Upper lobe of right lung (tissue), 1 donor: ENCODE results near the gene CMTR1. TPM values are rescaled to one million over a fixed set of nuclear protein-coding genes. Genes with fewer than 3 reads are reported as not detected.
A peak's percentile ranks its signal among the peaks of the same experiment; 100 is the strongest.

Experiments
- ATAC-seq: fragments of 200-7000 bp; cut with Tn5 transposase; one replicate; pipeline ENCODE4 v1.9.1; 2020; ENCODE audit warnings: mild to moderate bottlenecking, moderate library complexity
- DNase-seq: peaks from one replicate; pipeline ENCODE4 v3.0.0-alpha.2; 2020
- H3K27ac ChIP-seq: fragments of 200-600 bp; one replicate; pipeline ENCODE4 v1.8.0; 2022
- H3K27me3 ChIP-seq: fragments of 200-600 bp; one replicate; pipeline ENCODE4 v1.8.0; 2022; ENCODE audit warnings: mild to moderate bottlenecking
- H3K36me3 ChIP-seq: fragments of 200-600 bp; one replicate; pipeline ENCODE4 v1.8.0; 2022
- H3K4me1 ChIP-seq: fragments of 200-600 bp; one replicate; pipeline ENCODE4 v1.8.0; 2022
- H3K4me3 ChIP-seq: fragments of 200-600 bp; one replicate; pipeline ENCODE4 v1.8.0; 2022; ENCODE audit warnings: mild to moderate bottlenecking
- H3K9me3 ChIP-seq: fragments of 200-600 bp; one replicate; pipeline ENCODE4 v1.8.0; 2022
- intact Hi-C: fragments of 100-400 bp; cut with DNase I; formaldehyde crosslinking; loops from one replicate; pipeline ENCODE4 v1.11.0; 2022
- total RNA-seq: library from RNA; stranded (reverse); fragmentation: NEBNext Ultra II Directional; extraction: Animal tissue kit (Norgen Biotek cat#: 25700); gene quantifications from one replicate; pipeline ENCODE4 v1.2.1, GENCODE V29; 2021
- TF ChIP-seq, protein P1 (sequence below): fragments of 200-600 bp; IDR thresholded peaks from one replicate; pipeline ENCODE4 v1.8.0; 2022; ENCODE audit warnings: antibody characterized with exemption
- donor health status: DM: no; HTN: yes; CAD: no; lungs with severe emphysema.

CMTR1 gene
- total RNA-seq, 1 donor from 2014 or later, result 42.2 TPM

DNA sequence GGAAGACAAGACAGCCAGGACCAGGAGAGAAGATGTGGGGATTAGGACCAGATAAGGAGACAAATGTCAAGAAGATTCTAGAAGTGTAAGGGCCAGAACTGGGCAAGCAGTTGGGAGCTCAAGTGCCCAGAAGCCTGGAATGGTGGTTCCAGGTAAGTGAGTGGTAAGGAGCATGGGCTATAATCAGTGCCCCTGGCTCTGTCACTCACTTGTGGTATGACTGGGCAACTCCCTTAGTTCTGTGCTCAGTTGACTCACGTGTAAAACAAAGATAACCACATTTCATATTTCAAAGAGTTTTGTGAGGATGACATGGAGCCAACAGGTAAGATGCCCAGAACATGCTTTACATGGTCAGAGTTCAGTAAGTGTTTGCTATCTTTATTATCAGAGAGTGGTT lies 55.5 kb downstream of the CMTR1 start:
- DNase-seq (no peak), ATAC-seq (no peak)
- TF ChIP-seq, protein P1, sequence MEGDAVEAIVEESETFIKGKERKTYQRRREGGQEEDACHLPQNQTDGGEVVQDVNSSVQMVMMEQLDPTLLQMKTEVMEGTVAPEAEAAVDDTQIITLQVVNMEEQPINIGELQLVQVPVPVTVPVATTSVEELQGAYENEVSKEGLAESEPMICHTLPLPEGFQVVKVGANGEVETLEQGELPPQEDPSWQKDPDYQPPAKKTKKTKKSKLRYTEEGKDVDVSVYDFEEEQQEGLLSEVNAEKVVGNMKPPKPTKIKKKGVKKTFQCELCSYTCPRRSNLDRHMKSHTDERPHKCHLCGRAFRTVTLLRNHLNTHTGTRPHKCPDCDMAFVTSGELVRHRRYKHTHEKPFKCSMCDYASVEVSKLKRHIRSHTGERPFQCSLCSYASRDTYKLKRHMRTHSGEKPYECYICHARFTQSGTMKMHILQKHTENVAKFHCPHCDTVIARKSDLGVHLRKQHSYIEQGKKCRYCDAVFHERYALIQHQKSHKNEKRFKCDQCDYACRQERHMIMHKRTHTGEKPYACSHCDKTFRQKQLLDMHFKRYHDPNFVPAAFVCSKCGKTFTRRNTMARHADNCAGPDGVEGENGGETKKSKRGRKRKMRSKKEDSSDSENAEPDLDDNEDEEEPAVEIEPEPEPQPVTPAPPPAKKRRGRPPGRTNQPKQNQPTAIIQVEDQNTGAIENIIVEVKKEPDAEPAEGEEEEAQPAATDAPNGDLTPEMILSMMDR, result no peak
- H3K27ac ChIP-seq, result no peak overlapping the region
- peaks cover 4% of the 10 kb centered on the region for H3K36me3 ChIP-seq
- no peaks in the 10 kb centered on the region for H3K27me3 ChIP-seq
- no peaks in the 10 kb centered on the region for H3K9me3 ChIP-seq
- H3K4me3 ChIP-seq, result no peak overlapping the region
- intact Hi-C loops, result no loop called here
- no peaks in the 10 kb centered on the region for H3K4me1 ChIP-seq

DNA sequence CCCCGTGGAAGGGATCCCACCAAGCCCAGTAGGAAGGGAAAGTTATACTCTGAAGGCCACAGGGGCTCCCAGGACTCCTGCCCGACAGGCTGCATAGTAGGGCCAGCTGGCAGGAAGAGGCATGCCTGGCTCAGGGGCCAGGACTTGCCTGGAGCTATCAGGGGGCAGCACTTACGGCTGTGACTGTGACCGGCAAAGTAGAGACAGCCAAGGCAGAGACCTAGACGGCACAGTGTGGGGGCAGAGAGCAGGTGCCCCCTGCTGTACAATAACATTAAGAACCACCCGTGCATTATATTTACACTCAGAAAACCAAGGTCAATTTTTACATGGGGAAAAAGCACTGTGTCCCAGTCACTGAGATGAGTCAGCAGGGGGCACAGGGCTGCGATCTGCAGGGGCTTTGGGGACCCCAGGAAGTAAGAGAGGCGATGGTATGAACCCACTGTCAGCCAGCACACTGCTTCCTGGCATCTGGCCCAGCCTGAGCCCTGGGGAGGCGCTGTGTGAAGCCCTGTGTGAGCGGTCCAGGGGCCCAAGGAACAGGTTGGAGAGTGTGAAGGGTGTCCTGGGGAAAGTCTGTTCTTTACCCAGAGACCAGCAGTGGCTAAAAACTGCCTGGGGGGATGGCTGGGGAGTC lies 56.8 kb downstream of the CMTR1 start:
- H3K36me3 ChIP-seq, result no peaks in the 10 kb centered on the region
- ATAC-seq (no peak), DNase-seq (no peak)
- no peaks in the 10 kb centered on the region for H3K9me3 ChIP-seq
- no peaks in the 10 kb centered on the region for H3K4me1 ChIP-seq
- TF ChIP-seq, protein P1, result peak; percentile 8
- no peaks in the 10 kb centered on the region for H3K27me3 ChIP-seq
- H3K4me3 ChIP-seq, result no peak overlapping the region
- intact Hi-C loops, result no loop called here
- no peak overlapping the region for H3K27ac ChIP-seq

DNA sequence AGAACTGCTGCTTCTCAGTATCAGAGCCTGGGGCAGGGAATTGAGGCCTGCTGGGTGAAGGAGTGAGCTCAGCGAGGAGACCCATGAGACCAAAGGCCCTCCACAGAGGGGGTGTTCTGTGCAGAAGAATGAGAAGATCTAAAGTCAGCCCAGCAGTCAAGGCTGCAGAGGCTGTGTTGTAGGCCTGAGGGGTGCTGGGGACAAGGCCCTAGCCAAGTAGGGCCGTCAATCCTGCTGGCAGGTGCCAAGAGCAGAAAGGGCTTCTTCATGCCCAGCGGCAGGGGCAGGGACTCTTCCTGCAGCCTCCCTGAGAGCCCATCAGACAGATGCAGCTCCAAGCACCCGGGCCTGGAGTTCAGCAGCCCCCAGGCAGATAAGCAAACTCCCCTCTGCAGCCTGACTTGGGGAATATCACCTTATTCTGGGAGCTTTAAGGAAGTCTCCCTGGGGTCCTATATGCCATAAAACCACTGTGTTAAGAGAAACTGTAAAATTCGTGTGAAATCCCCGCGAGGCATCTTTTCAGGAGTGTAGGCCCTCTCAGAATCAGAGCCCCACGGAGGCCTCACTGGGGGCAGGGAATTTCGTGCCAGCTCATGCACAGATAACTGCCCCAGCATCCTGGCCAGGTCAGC lies 57.6 kb downstream of the CMTR1 start:
- TF ChIP-seq, protein P1, result no peak
- Histone ChIP-seq H3K27me3 (no peaks in the 10 kb centered on the region), H3K4me1 (no peaks in the 10 kb centered on the region), H3K27ac (no peak overlapping the region), H3K9me3 (no peaks in the 10 kb centered on the region), H3K36me3 (no peaks in the 10 kb centered on the region), H3K4me3 (no peak overlapping the region)
- DNase-seq (no peak), ATAC-seq (no peak)
- intact Hi-C loops, result no loop called here

DNA sequence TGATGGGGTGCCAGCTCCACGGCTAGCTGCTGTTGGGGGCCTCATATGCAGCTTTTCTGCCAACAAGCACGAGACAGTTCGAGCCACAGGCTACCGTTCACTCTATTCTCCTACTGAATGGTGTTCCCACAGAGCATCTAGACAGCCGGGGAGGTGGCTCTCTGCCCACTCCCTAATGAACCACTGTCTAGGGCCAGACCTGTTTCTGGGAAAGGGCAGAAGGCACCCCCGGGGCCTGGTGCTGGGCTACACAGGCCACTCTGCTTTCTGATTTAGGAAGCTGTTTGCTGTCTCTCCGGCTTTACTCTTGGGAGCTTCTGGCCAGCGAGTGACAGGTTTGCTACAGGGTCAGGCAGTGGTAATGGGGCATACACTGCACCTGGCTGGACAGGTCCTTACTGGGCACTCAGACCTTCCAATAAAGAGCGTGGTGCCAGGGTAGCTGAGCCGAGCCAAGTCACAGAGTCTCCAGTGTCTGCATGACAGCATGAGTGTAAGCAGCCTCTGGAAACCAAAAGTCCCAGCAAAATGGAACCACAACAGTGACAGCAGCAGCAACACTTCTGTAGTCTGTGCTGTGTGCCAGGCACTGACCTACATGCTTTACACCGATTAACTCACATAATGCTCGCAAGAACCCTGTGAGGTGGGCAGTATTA lies 58.3 kb downstream of the CMTR1 start:
- H3K4me3 ChIP-seq, result no peak overlapping the region
- intact Hi-C loops, result no loop called here
- TF ChIP-seq, protein P1, result no peak
- ATAC-seq (no peak), DNase-seq (no peak)
- no peaks in the 10 kb centered on the region for H3K9me3 ChIP-seq
- H3K27ac ChIP-seq, result no peak overlapping the region
- no peaks in the 10 kb centered on the region for H3K36me3 ChIP-seq
- no peaks in the 10 kb centered on the region for H3K4me1 ChIP-seq
- H3K27me3 ChIP-seq, result no peaks in the 10 kb centered on the region

DNA sequence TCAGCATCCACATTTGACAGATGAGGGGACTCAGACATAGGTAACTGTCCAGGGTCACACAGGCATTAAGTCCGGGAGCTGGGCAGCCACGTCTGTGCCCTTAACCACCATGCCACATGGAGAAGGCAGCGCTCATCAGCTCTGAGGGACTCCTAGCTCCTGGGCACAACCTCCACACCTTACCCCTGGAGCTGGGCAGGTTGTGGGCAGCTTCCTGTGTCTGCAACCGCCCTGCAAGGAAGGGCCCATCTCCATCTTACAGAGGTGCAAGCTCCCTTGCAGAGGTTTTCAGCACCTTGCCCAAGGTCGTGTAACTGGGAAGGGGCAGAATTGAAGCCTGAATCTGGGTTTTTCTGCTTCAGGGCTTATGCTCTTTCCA lies 58.8 kb downstream of the CMTR1 start:
- Histone ChIP-seq H3K4me1 (no peaks in the 10 kb centered on the region), H3K9me3 (no peaks in the 10 kb centered on the region), H3K27ac (no peak overlapping the region), H3K36me3 (no peaks in the 10 kb centered on the region), H3K4me3 (no peak overlapping the region), H3K27me3 (no peaks in the 10 kb centered on the region)
- DNase-seq, result no peak
- TF ChIP-seq, protein P1, result no peak
- intact Hi-C loops, result no loop called here
- no peak for ATAC-seq
